Trophoblast cell (in vitro differentiated cells and primary cell): ENCODE measurements around the gene ASTN1.

Experiments
- DNase-seq, 2 donors: peaks; one replicate each; pipeline ENCODE4 v3.0.0-alpha.2; 2016
- H2AFZ ChIP-seq: 2 replicates; pipeline ENCODE4 v1.6.1; 2013; ENCODE audit warnings: low read length, moderate library complexity, mild to moderate bottlenecking; ENCODE audit not compliant: insufficient read depth, poor library complexity
- H2AK5ac ChIP-seq: 2 replicates; pipeline ENCODE4 v1.6.1; 2013; ENCODE audit warnings: mild to moderate bottlenecking, low read length
- H2BK120ac ChIP-seq: 2 replicates; pipeline ENCODE4 v1.6.1; 2013; ENCODE audit warnings: low read length, mild to moderate bottlenecking, moderate library complexity; ENCODE audit not compliant: insufficient read depth, poor library complexity
- H2BK12ac ChIP-seq: 2 replicates; pipeline ENCODE4 v1.6.1; 2013; ENCODE audit warnings: mild to moderate bottlenecking, low read length, moderate library complexity
- H2BK5ac ChIP-seq: 2 replicates; pipeline ENCODE4 v1.6.1; 2013; ENCODE audit warnings: low read length, low read depth, moderate library complexity, mild to moderate bottlenecking; ENCODE audit not compliant: poor library complexity
- H3K14ac ChIP-seq: 2 replicates; pipeline ENCODE4 v1.6.1; 2013; ENCODE audit warnings: mild to moderate bottlenecking, low read length
- H3K18ac ChIP-seq: 2 replicates; pipeline ENCODE4 v1.6.1; 2013; ENCODE audit warnings: mild to moderate bottlenecking, low read length
- H3K23ac ChIP-seq: 2 replicates; pipeline ENCODE4 v1.6.1; 2013; ENCODE audit warnings: low read length
- H3K27ac ChIP-seq: 2 replicates; pipeline ENCODE4 v1.5.1; 2013; ENCODE audit warnings: low read depth, mild to moderate bottlenecking, inconsistent platforms, low read length, moderate library complexity
- H3K27me3 ChIP-seq: 2 replicates; pipeline ENCODE4 v1.6.1; 2013; ENCODE audit warnings: inconsistent platforms, mild to moderate bottlenecking, low read length, moderate library complexity; ENCODE audit not compliant: insufficient read depth
- H3K36me3 ChIP-seq, 2 experiments: 1 replicate in 1 of 2; 2 replicates in 1 of 2; pipeline ENCODE4 v1.6.1; 2013; ENCODE audit warnings: low read length in 2 of 2, mild to moderate bottlenecking in 2 of 2, moderate library complexity in 1 of 2; ENCODE audit not compliant: insufficient read depth in 2 of 2, control insufficient read depth in 1 of 2
- H3K4ac ChIP-seq: 2 replicates; pipeline ENCODE4 v1.6.1; 2013; ENCODE audit warnings: low read depth, mild to moderate bottlenecking, low read length, moderate library complexity
- H3K4me1 ChIP-seq, 2 experiments: 1 replicate in 1 of 2; 2 replicates in 1 of 2; pipeline ENCODE4 v1.6.1; 2013; ENCODE audit warnings: low read length in 2 of 2, mild to moderate bottlenecking in 2 of 2, moderate library complexity in 1 of 2; ENCODE audit not compliant: insufficient read depth in 2 of 2, control insufficient read depth in 1 of 2
- H3K4me2 ChIP-seq: 2 replicates; pipeline ENCODE4 v1.6.1; 2013; ENCODE audit warnings: inconsistent platforms, mild to moderate bottlenecking, low read length, moderate library complexity
- H3K4me3 ChIP-seq: 2 replicates; pipeline ENCODE4 v1.5.1; 2013; ENCODE audit warnings: mild to moderate bottlenecking, low read depth, low read length, inconsistent platforms
- H3K79me1 ChIP-seq: one replicate; pipeline ENCODE4 v1.6.1; 2013; ENCODE audit warnings: low read length
- H3K79me2 ChIP-seq: 2 replicates; pipeline ENCODE4 v1.6.1; 2013; ENCODE audit warnings: low read length, mild to moderate bottlenecking; ENCODE audit not compliant: control insufficient read depth, insufficient read depth, poor library complexity
- H3K9ac ChIP-seq: 2 replicates; pipeline ENCODE4 v1.6.1; 2013; ENCODE audit warnings: mild to moderate bottlenecking, low read length
- H3K9me3 ChIP-seq: 2 replicates; pipeline ENCODE4 v1.6.1; 2013; ENCODE audit warnings: low read depth, mild to moderate bottlenecking, control low read depth, inconsistent platforms, low read length; ENCODE audit not compliant: insufficient read depth
- H4K12ac ChIP-seq: 2 replicates; pipeline ENCODE4 v1.6.1; 2013; ENCODE audit warnings: low read depth, mild to moderate bottlenecking, low read length, moderate library complexity
- H4K8ac ChIP-seq: 2 replicates; pipeline ENCODE4 v1.6.1; 2013; ENCODE audit warnings: low read depth, mild to moderate bottlenecking, low read length, moderate library complexity
- H4K91ac ChIP-seq: one replicate; pipeline ENCODE4 v1.6.1; 2013; ENCODE audit warnings: low read depth, mild to moderate bottlenecking, low read length, moderate library complexity
- WGBS: extraction: QIAGEN DNeasy Blood & Tissue Kit; methylation state at CpG from one replicate; pipeline ENCODE4 v1.1.7; 2013; ENCODE audit warnings: missing lambda C conversion rate; ENCODE audit not compliant: insufficient read length, insufficient coverage; ENCODE audit errors: extremely low coverage; 5-methylcytosine and 5-hydroxymethylcytosine counted together

Gene ASTN1

GRCh38 chr1:177044390-177044789, 120.1 kb downstream of the ASTN1 start:
- Histone ChIP-seq H3K4me3 (no peak overlapping the region), H2AFZ (no peak overlapping the region), H4K8ac (no peak overlapping the region), H3K4me1 (no peaks in the 10 kb centered on the region), H4K12ac (no peak overlapping the region), H3K27me3 (no peaks in the 10 kb centered on the region), H3K23ac (no peak overlapping the region), H2BK120ac (no peak overlapping the region), H2AK5ac (no peak overlapping the region), H3K79me2 (no peaks in the 10 kb centered on the region), H3K9me3 (no peaks in the 10 kb centered on the region), H3K36me3 (no peaks in the 10 kb centered on the region), H3K9ac (no peak overlapping the region), H3K18ac (no peak overlapping the region), H3K27ac (no peak overlapping the region), H3K14ac (no peak overlapping the region), H3K4ac (no peak overlapping the region), H4K91ac (no peak overlapping the region), H3K4me2 (no peak overlapping the region), H2BK5ac (no peak overlapping the region), H3K79me1 (no peaks in the 10 kb centered on the region), H2BK12ac (no peak overlapping the region)
- no peak for DNase-seq
- WGBS = no CpG with 5 or more reads among the region's 8 CpGs

- Histone ChIP-seq H3K14ac (no peak overlapping the region), H3K27me3 (no peaks in the 10 kb centered on the region), H4K91ac (no peak overlapping the region), H3K4me1 (no peaks in the 10 kb centered on the region), H4K8ac (no peak overlapping the region), H3K27ac (no peak overlapping the region), H3K18ac (no peak overlapping the region), H2AFZ (no peak overlapping the region), H3K79me2 (no peaks in the 10 kb centered on the region), H2AK5ac (no peak overlapping the region), H2BK120ac (no peak overlapping the region), H3K9me3 (no peaks in the 10 kb centered on the region), H3K4ac (no peak overlapping the region), H3K79me1 (no peaks in the 10 kb centered on the region), H3K36me3 (no peaks in the 10 kb centered on the region), H2BK5ac (no peak overlapping the region), H4K12ac (no peak overlapping the region), H3K4me2 (no peak overlapping the region), H2BK12ac (no peak overlapping the region), H3K23ac (no peak overlapping the region), H3K4me3 (no peak overlapping the region), H3K9ac (no peak overlapping the region)
- no CpG with 5 or more reads among the region's 5 CpGs for WGBS
- no peak for DNase-seq
These were observed 120.9 kb downstream of the ASTN1 start for GRCh38 chr1:177043597-177043996.

DNA sequence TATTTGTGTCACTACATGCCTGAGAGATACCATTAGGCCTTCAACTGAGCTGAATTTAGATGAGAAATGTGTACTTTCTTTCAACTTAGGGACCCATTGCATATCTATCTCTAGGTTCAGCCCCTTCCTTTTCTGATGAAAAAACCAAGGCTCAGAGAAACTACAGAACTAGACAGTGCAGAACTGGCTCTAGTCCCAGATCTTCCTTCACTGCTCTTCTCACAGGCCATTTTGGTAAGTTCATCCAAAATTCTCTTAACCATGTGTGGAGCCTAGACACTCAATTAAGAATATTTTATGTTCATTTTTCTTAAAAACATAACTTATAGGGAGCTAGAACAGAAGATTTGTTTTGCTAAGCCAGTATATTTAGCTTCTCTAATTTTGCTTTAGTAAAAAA, 128.9 kb downstream of the ASTN1 start:
- H4K12ac ChIP-seq = no peak overlapping the region
- no peaks in the 10 kb centered on the region for H3K36me3 ChIP-seq
- no peak overlapping the region for H3K4me2 ChIP-seq
- no peak overlapping the region for H4K91ac ChIP-seq
- H3K14ac ChIP-seq = no peak overlapping the region
- H3K23ac ChIP-seq = no peak overlapping the region
- DNase-seq = no peak
- H3K4me3 ChIP-seq = no peak overlapping the region
- H2BK12ac ChIP-seq = no peak overlapping the region
- no peak overlapping the region for H2AK5ac ChIP-seq
- no peaks in the 10 kb centered on the region for H3K79me2 ChIP-seq
- no peaks in the 10 kb centered on the region for H3K4me1 ChIP-seq
- no peak overlapping the region for H2BK120ac ChIP-seq
- no peak overlapping the region for H3K9ac ChIP-seq
- H3K9me3 ChIP-seq = no peaks in the 10 kb centered on the region
- no peak overlapping the region for H3K4ac ChIP-seq
- no peak overlapping the region for H2BK5ac ChIP-seq
- H2AFZ ChIP-seq = no peak overlapping the region
- no peaks in the 10 kb centered on the region for H3K79me1 ChIP-seq
- no peak overlapping the region for H3K27ac ChIP-seq
- H3K18ac ChIP-seq = no peak overlapping the region
- H4K8ac ChIP-seq = no peak overlapping the region
- H3K27me3 ChIP-seq = no peaks in the 10 kb centered on the region

GRCh38 chr1:177033628-177034027, 130.9 kb downstream of the ASTN1 start:
- H3K4ac ChIP-seq = no peak overlapping the region
- H3K79me1 ChIP-seq = no peaks in the 10 kb centered on the region
- no peak for DNase-seq
- H3K4me2 ChIP-seq = no peak overlapping the region
- no peak overlapping the region for H3K18ac ChIP-seq
- H3K14ac ChIP-seq = no peak overlapping the region
- H2BK120ac ChIP-seq = no peak overlapping the region
- no peaks in the 10 kb centered on the region for H3K4me1 ChIP-seq
- no peak overlapping the region for H2BK12ac ChIP-seq
- H2BK5ac ChIP-seq = no peak overlapping the region
- no peak overlapping the region for H3K27ac ChIP-seq
- WGBS = no CpG with 5 or more reads among the region's 6 CpGs
- H3K4me3 ChIP-seq = no peak overlapping the region
- H3K9me3 ChIP-seq = peaks cover 2% of the 10 kb centered on the region
- H4K8ac ChIP-seq = no peak overlapping the region
- no peak overlapping the region for H2AK5ac ChIP-seq
- no peak overlapping the region for H3K23ac ChIP-seq
- no peaks in the 10 kb centered on the region for H3K27me3 ChIP-seq
- no peaks in the 10 kb centered on the region for H3K36me3 ChIP-seq
- H4K91ac ChIP-seq = no peak overlapping the region
- H3K9ac ChIP-seq = no peak overlapping the region
- no peak overlapping the region for H4K12ac ChIP-seq
- no peak overlapping the region for H2AFZ ChIP-seq
- no peaks in the 10 kb centered on the region for H3K79me2 ChIP-seq
